ENCODE results near the gene MIP.
"Not testable (repeated sequence)": the region's sequence is repeated elsewhere in the genome, so short reads cannot be mapped to it uniquely, and the experiment has no call there.

The MIP gene

DNA sequence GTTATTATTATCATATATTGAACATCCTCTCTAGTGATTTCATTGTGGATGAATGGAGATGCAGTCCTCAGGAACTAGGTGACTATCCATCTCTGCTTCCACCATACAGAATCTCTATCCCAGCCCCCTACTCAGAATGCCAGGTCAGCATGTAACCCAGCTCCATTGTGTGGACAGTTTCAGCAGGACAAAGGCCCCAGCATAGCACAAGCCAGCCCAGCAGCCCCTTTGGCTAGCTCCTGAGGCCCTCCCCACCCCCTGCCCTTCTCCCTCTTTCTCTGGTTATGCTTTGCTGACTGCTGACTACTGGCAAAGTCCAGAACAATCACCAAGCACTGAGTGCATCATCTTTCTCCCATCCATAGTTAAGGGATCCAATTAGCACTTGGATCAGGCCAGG lies 8.1 kb upstream of the MIP start:
- DNase-seq = no peak

GRCh38 chr12:56461235-56462159 lies 7.0 kb upstream of the MIP start:
- no peak for DNase-seq

DNA sequence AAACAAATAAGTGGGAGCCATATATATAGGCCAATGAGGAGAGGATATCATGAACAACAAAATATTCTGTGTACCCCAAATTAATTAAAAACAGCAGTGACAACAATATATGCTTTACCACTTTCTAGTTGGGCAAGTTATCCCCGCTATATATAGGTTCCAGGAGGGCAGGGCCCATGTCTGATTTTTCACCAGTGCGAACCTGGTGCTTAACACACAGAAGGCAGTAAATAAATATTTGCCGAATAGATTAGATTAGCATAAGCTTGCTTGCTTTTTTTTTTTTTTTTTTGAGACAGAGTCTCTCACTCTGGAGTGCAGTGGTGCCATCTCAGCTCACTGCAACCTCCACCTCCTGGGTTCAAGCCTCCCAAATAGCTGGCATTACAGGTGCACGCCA lies 3.4 kb upstream of the MIP start:
- no peak for DNase-seq

DNA sequence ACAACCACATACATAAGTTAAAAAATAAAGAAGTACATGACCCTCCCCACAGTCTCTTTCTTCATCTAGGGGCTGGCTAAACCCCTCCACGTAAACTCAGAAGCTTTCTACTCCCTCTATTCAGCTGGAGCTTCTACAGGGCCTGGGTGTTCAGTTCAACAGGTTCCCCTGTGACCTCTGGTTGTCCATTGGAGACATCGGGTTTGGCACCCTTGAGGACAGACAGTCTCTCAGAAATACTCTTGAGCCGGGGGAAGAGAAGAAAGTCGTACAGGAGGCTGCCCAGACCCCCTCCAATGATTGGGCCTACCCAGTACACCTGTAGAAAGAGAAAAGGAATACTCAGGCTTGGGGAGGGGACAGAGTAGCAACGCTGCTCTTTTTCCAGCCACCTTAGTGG lies 3.3 kb downstream of the MIP start:
- DNase-seq = no peak

DNA sequence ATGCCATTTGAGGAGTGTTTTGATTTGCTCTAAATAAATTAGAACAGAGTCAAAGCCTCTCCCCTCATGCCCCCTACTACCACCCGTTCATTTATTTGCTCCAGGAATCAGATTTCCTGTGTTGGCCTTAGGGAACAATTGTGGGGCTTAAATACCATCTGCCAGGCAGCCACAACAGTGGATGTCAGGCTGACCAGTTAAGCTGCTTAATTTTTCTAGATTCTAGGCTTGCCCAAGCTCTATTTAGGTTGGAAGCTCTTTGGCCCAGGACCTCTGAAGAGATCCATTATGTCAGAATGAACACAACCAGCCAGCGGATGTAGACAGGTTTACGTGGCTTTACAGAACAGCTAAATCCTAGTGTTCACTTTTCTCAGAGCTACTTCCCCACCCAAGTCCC lies 4.2 kb downstream of the MIP start:
- no peak for DNase-seq

DNA sequence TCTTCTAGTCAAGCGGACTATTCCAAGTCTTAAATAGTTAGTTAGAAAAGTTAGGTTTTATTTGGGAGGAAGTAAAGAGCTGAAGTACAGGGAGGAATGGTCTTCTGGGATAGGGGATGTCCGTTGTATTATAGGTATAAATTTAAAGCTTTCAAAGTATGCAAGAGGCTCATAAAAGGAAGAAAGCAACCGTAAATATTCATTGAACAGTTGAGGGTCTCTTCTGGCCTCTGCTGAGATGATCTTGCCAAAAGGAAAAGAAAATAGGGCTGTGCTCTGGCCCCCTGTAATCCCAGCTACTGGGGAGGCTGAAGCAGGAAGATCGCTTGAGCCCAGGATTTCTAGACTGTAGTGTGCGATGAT lies 4.9 kb downstream of the MIP start:
- DNase-seq = no peak

- peak; percentile 79 for DNase-seq
These were observed 5.4 kb downstream of the MIP start, which contains the start of gene TIMELESS for GRCh38 chr12:56448860-56449621. TSS of gene TIMELESS (minus strand) at chr12:56449426. CDS start at chr12:56434170, 15,256 bp downstream.

DNA sequence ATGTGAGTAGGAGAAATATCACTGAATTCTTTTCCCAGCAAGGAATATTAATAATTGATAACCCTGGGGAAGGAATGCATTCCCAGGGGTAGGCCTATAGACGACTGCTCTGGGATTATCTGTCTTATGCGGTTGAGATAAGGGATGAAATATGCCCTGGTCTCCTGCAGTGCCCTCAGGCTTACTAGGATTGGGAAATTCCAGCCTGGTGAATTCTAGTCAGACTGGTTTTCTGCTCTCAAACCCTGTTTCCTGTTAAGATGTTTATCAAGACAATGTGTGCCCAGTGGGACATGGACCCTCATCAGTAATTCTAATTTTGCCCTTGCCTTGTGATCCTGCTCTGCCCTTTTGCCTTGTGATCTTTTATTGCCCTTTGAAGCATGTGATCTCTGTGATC lies 11.2 kb downstream of the MIP start:
- not testable (repeated sequence) for DNase-seq

GRCh38 chr12:56437430-56438176 lies 16.9 kb downstream of the MIP start:
- DNase-seq = no peak

GRCh38 chr12:56434828-56435227 lies 19.6 kb downstream of the MIP start:
- no peak for DNase-seq

DNA sequence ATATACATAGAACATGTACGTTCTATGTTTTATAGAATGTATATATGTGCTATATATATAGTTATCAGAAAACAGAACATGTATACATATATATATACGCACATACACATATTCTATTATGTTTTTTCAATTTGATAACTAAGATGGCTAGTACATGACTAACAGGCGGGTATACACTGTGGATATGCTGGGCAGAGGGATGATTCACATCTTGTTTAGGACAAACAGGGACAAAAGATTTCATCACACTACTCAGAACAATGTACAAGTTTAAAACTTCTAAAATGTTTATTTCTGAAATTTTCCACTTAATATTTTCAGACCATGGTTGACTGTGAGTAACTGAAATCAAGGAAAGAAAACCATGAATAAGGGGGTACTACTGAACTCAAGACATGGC lies 22.6 kb downstream of the MIP start:
- no peak for DNase-seq

- DNase-seq = no peak
These were observed 23.2 kb downstream of the MIP start for GRCh38 chr12:56431288-56431687.

DNA sequence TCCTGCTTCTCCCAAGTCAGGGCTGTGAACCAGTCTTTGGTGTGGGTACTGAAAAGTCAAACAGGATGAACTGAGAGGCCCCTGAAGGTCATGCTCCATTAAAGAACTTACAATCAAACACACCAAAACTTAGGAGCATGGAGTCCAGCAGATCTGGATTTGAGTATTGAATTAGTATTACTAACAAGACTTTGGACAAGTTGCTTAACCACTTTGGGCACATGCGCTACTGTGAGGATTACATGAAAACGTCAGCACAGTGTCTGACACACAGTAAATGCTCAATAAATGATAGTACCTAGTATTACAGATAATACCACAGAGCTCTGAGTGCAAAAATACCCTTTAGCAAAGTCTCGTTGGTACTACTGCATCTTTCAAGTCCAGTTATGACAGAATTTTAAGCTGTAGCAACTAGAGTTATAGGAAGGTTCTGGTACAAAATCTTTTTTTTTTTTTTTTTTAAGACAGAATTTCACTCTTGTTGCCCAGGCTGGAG lies 28.5 kb downstream of the MIP start:
- DNase-seq = no peak

- DNase-seq = no peak
These were observed 29.3 kb downstream of the MIP start for GRCh38 chr12:56425193-56425592.

DNA sequence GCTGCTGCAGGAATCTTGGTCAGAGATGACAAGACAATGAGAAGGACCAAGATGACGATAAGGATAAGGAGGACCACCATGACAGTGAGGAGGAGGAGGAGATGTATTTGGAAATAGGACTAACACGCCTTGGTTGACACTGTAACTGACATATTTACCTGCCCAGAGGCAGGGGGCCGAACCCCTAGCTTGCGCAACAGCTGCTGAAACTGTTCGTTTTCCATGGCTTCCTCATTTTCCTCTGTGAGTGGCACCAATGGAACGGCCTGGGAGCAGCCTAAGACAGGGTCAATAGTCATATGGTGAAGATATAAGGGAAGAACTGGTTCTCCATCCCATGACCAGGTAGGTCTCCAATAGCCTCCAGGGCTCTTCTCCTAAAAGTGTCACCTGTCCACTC lies 34.0 kb downstream of the MIP start:
- DNase-seq = no peak

DNA sequence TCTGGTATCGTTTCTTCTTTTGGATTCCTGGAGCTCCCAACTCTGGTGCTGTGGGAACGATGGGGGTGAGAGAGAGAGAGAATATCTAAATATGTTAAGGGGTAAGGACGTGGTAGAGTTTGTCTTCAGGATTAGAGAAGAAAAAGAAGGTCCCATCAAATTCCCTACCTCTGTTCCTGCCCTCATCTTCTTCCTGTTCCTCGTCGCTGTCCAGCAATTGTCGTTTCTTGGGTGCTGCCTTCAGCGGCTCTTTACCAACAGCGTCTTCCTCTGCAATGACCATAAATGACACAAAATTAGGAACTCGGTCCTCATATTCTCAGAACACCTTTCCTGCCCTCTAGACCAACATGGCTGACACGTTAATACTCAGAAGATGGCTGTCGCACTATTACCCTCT lies 36.7 kb downstream of the MIP start:
- no peak for DNase-seq

DNA sequence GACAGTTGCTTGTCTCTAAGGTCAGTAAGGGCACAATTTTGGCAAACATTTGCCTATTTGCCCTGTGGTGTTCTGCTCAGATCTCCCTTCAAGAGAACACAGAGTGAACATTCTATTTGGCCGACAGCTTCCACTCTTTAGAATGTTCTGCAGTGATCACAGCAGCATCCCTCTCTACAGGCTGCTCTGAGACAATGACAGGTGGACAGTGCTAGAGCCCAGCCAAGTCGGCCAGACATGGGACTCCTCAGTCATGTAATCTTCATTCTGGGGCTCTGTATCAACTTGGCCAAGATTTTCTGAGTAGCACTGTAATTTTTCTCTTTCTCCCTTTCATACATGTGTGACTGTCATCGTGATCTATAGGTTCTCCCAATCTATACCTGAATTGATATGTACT lies 40.1 kb downstream of the MIP start:
- no peak for DNase-seq

DNA sequence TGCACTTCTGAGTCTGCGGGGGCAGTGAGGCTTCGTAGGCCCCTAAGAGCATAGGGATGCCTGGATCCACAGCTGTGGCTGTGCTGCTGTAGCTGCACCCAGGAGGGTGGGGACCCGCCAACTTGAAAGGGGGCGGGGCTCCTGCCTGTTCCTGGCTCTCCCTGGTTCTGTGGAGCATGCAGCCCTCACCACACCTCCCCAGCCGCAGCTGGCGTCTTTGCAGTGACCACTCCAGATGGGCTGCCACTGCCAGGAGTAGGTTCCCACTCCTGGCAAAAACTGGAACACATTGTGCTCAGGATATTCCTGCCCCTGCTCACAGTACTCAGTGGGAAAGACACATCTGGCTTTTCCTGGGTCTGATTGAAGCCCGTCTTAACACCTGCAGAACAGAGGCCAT lies 41.1 kb downstream of the MIP start:
- no peak for DNase-seq

DNA sequence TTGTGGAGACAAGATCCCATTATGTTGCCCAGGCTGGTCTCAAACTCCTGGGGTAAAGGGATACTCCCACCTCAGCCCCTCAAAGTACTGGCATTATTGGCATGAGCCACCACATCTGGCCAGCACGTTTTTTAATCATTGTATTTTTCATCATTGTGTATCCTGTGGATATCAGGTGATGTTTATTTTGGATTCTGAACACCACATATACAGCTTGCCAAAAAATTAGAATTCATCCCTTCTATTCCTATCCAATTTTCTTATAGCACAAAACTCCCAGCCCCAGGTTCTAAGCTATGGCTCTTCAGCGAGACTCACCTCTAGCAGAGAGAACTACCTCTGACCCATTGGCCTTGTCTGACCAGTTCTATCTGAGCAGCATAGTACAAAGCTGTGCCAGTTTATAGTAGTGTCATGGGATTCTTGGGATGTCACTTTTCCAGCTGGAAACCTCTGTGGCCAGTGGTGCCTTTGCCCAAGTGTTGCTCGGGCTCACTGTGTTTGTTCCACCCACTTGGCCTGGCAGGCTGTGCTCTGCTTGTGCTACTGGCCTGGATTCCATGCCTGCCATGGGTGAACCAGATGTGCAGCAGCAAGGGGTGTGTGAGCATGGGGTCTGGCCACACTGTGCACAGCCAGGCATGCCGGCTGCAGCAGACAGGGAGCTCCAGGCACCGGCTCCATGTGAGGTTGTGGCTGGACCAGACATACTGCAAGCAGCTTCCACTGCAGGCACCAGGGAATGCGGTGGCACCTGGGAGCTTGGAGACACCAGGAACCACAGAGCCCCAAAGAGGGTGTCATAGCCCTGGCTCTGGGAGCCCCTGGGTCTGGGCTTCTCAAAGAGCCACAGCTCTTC lies 42.4 kb downstream of the MIP start:
- DNase-seq = no peak

DNA sequence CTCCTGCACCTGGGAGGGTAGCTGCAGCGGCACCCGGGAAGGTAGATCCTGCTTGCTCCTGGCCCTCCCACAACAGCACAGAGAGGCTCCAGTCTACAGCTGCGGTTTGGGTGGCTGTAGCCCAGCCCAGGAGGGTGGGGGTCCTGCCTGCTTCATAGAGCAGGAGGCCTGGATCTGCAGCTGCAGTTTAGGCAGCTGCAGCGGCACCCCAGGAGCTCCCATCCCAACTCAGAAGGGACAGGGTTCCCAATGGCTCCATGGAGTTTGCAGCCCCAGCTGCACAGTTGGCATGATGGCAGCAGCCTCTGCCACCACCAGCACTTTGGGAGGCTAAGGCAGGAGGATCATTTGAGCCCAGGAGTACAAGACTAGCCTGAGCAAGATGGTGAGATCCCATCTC lies 43.7 kb downstream of the MIP start:
- DNase-seq = no peak

GRCh38 chr12:56408799-56409417 lies 45.5 kb downstream of the MIP start:
- no peak for DNase-seq

DNA sequence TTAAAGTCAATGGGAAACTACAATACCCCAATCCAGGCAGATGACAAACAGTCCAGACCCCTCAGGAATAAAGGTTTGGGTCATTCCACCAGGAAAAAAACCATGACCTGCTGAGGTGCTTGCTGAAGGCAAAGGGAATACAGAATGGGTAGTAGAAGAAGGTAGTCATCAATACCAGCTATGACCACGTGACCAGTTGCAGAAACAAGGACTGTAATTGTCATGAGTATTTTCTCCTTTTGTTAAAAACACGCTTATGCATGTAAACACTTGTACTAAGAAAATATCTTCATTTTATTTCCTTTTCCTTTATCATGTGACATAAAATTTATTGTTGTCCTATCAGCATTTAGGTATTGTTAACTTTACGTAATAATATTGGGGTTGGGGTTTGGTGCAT lies 50.2 kb downstream of the MIP start:
- not testable (repeated sequence) for DNase-seq
